ENCODE measurements around the gene TKFC.

DNA sequence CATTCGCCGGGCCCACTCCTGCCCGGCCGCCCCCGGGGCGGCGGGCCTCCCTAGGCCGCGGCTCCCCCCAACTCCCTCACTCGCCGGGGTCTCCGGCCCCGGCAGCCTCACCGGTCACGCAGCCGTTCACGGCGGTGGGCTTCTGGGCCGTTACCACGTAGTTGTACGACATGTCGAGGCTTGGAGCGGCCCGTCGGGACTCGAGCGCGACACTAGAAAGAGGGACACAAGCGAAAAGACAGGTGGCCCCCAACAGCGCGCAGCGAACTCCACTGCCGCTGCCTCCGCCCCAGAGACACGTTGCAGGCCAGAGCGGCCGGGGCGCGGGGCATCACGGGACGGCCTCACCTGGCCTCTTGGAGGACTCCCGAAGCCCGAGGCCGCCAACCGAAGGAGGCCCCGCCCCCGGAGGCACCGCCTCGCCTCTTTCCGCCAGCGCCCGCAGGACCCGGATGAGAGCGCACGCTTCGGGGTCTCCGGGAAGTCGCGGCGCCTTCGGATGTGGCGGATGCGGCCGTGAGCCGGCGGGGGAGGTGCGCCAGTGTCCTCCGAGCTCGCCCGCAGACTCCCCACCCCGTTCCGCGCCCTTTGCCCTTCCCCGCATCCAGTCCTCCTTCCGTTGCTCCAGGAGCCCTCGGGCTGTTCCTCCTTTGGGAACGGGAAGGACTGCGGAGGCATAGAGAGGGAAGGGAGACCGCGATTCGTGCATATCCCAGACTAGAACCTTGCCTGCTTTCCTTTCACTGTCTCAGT is at the start of gene TKFC, which contains the start of gene DDB1:
- TF ChIP-seq, protein P1, sequence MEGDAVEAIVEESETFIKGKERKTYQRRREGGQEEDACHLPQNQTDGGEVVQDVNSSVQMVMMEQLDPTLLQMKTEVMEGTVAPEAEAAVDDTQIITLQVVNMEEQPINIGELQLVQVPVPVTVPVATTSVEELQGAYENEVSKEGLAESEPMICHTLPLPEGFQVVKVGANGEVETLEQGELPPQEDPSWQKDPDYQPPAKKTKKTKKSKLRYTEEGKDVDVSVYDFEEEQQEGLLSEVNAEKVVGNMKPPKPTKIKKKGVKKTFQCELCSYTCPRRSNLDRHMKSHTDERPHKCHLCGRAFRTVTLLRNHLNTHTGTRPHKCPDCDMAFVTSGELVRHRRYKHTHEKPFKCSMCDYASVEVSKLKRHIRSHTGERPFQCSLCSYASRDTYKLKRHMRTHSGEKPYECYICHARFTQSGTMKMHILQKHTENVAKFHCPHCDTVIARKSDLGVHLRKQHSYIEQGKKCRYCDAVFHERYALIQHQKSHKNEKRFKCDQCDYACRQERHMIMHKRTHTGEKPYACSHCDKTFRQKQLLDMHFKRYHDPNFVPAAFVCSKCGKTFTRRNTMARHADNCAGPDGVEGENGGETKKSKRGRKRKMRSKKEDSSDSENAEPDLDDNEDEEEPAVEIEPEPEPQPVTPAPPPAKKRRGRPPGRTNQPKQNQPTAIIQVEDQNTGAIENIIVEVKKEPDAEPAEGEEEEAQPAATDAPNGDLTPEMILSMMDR (tag by site-specific recombination; IDR thresholded peaks at IDR 0.05), result no peak; the same call in 1 of the 2 replicates
- TF ChIP-seq MYNN (tag by site-specific recombination; IDR thresholded peaks at IDR 0.05; ENCODE audit: borderline replicate concordance) (no peak), KLF16 (tag by site-specific recombination; IDR thresholded peaks at IDR 0.05) (no peak)

All from HEK293 (cell line).